ENCODE results near the gene RBM25. TPM values are rescaled to one million over a fixed set of nuclear protein-coding genes. Genes with fewer than 3 reads are reported as not detected.
A peak's percentile ranks its signal among the peaks of the same experiment; 100 is the strongest.

Gene RBM25
- total and polyA plus RNA-seq, 4 donors: 25.2 to 83.9 (median 68.6) TPM

DNA sequence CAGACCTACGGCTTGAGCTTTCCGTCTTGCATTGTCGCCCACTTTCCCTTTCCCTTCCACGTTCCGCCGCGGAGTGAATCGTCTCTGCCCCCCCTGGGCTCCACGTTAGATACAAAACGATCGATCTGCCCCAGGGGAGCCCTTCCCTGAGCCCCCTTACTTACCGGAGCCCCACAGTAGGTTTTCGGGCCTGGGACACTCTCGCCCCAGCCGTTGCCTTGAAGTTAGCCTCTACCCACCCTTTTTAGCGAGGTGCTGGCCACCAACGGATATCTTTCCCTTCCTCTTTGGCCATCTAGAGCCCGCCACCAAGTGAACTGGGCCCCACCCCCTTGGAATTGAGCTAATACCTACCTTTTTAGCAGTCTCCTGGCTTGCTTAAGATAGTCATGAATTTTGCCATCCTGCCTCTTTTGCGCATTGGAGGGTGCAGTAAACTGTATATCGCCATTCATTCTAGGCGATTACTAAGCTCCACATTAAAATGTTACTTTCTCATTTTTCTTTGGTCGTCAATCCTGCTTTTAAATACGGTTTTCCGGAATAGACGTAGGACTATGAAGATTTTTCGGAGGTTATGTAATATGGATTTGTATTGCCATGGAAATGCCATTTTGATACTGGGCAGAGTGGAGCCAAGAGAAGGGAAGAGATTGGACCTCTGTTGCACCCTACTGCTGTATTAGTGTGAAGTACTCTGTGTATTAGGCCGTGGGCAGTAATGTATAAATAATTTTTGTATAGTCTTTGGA is 764 bp downstream of the RBM25 start:
- DNase-seq (peak in 1 of 2 donors; percentile 78), ATAC-seq (ENCODE audit: low FRiP score) (peak; percentile 51)
- Histone ChIP-seq H3K9me3 (ENCODE audit: control insufficient read depth, low read length) (no peaks in the 10 kb centered on the region), H3K4me3 (ENCODE audit: low read length in 2 of 2) (peak overlapping the region; percentile 52 to 60), H3K36me3 (ENCODE audit: control insufficient read depth in 1 of 2, insufficient read depth in 2 of 2, low read length in 1 of 2) (no peaks in the 10 kb centered on the region), H3K27ac (ENCODE audit: low read depth in 1 of 2, low read length in 2 of 2) (peak overlapping the region; percentile 78 to 84), H3K27me3 (ENCODE audit: control insufficient read depth in 1 of 2, insufficient read depth in 2 of 2, low read length in 1 of 2) (no peaks in the 10 kb centered on the region), H3K4me1 (ENCODE audit: control insufficient read depth in 1 of 2, insufficient read depth in 2 of 2, low read length in 2 of 2) (peaks cover 0 to 3% of the 10 kb centered on the region in 2 donors)
- intact Hi-C loops (cut with DNase I): no loop called here
- 0% methylated on average over 27 of the region's 27 CpGs for WGBS, 2 donors

DNA sequence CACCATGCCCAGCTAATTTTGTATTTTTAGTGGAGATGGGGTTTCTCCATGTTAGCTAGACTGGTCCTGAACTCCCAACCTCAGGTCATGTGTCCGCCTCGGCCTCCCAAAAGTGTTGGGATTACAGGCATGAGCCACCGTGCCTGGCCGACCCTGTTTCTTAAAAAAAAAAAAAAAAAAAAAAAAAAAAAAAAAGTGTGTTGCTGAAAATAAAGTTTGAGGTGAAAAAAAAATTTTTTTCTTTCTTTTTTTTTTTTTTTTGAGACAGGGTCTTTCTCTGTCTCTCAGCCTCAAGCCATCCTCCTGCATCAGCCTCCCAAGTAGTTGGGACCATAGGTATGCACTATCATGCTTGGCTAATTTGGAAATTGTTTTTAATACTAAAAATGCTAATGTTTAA is 11.3 kb downstream of the RBM25 start:
- Histone ChIP-seq H3K27ac (ENCODE audit: low read depth in 1 of 2, low read length in 2 of 2) (no peak overlapping the region), H3K36me3 (ENCODE audit: control insufficient read depth in 1 of 2, insufficient read depth in 2 of 2, low read length in 1 of 2) (peaks cover 0 to 5% of the 10 kb centered on the region in 2 donors), H3K27me3 (ENCODE audit: control insufficient read depth in 1 of 2, insufficient read depth in 2 of 2, low read length in 1 of 2) (no peaks in the 10 kb centered on the region), H3K9me3 (ENCODE audit: control insufficient read depth, low read length) (no peaks in the 10 kb centered on the region), H3K4me3 (ENCODE audit: low read length in 2 of 2) (no peak overlapping the region), H3K4me1 (ENCODE audit: control insufficient read depth in 1 of 2, insufficient read depth in 2 of 2, low read length in 2 of 2) (peaks cover 0 to 2% of the 10 kb centered on the region in 2 donors)
- intact Hi-C loops (cut with DNase I): no loop called here
- no peak for DNase-seq
- ATAC-seq (ENCODE audit: low FRiP score): no peak
- 80 to 90% methylated on average over 4 of the region's 4 CpGs for WGBS, 2 donors

DNA sequence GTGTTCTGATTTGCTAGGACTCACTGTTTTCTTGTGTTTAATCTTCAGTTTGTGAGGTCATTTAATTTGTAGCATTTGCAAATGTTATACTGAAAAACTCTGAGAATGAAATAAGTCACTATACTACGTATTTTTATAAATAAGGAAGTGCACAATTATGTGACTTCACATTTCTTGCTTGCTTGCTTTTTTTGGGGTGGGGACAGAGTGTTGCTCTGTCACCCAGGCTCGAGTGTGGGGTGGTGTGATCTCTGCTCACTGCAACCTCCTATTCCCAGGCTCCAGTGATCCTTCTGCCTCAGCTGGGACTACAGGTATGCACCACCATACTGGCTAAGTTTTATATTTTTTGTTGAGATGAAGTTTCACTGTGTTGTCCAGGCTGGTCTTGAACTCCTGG is 32.7 kb downstream of the RBM25 start:
- H3K27me3 ChIP-seq (ENCODE audit: control insufficient read depth in 1 of 2, insufficient read depth in 2 of 2, low read length in 1 of 2): no peaks in the 10 kb centered on the region
- 85 to 91% methylated on average over 2 of the region's 2 CpGs for WGBS, 2 donors
- H3K4me1 ChIP-seq (ENCODE audit: control insufficient read depth in 1 of 2, insufficient read depth in 2 of 2, low read length in 2 of 2): no peaks in the 10 kb centered on the region
- H3K4me3 ChIP-seq (ENCODE audit: low read length in 2 of 2): no peak overlapping the region
- H3K27ac ChIP-seq (ENCODE audit: low read depth in 1 of 2, low read length in 2 of 2): no peak overlapping the region
- H3K9me3 ChIP-seq (ENCODE audit: control insufficient read depth, low read length): no peaks in the 10 kb centered on the region
- DNase-seq: no peak
- intact Hi-C loops (cut with DNase I): no loop called here
- no peak for ATAC-seq (ENCODE audit: low FRiP score)
- H3K36me3 ChIP-seq (ENCODE audit: control insufficient read depth in 1 of 2, insufficient read depth in 2 of 2, low read length in 1 of 2): peaks cover 2 to 10% of the 10 kb centered on the region in 2 donors

DNA sequence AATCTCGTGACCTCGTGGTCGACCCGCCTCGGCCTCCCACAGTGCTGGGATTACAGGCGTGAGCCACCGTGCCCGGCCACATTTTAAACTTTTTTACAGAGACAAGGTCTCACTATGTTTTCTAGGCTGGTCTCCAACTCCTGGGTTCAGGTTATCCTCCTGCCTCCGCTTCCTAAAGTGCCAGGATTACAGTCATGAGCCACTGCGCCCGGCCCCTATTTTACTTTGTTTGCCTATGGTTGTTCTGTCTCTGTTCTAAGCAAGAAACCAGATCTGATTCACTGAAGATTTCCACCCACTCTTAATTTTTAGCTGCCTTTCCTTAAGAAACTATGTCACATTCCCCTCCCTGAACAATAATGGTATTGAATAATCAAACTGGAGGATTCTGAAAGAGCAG is 39.1 kb downstream of the RBM25 start:
- 97% methylated on average over 11 of the region's 11 CpGs for WGBS, 2 donors
- ATAC-seq (ENCODE audit: low FRiP score) (no peak), DNase-seq (no peak)
- Histone ChIP-seq H3K4me3 (ENCODE audit: low read length in 2 of 2) (no peak overlapping the region), H3K9me3 (ENCODE audit: control insufficient read depth, low read length) (no peaks in the 10 kb centered on the region), H3K27me3 (ENCODE audit: control insufficient read depth in 1 of 2, insufficient read depth in 2 of 2, low read length in 1 of 2) (no peaks in the 10 kb centered on the region), H3K27ac (ENCODE audit: low read depth in 1 of 2, low read length in 2 of 2) (no peak overlapping the region), H3K36me3 (ENCODE audit: control insufficient read depth in 1 of 2, insufficient read depth in 2 of 2, low read length in 1 of 2) (peaks cover 0 to 1% of the 10 kb centered on the region in 2 donors), H3K4me1 (ENCODE audit: control insufficient read depth in 1 of 2, insufficient read depth in 2 of 2, low read length in 2 of 2) (no peaks in the 10 kb centered on the region)
- intact Hi-C loops (cut with DNase I): no loop called here

DNA sequence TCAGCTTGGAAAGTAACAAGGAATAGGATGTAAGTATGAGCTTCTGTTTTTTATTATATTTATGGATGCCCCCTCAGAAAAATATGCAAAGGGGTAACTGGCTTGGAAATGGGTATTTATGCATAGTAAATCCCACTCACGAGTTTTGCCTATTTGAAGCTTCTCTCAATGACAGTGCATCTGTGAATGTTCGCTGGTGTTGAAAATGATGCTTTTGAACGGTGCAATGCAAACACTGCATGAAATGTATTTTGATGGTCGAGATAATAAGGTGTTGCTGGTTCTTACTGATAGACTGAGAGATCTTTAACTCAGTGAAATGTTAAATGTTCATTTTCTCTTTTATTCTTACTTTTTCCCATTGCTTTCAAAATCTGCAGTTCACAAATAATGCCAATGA is 42.0 kb downstream of the RBM25 start:
- ATAC-seq (ENCODE audit: low FRiP score) (no peak), DNase-seq (no peak)
- Histone ChIP-seq H3K9me3 (ENCODE audit: control insufficient read depth, low read length) (no peaks in the 10 kb centered on the region), H3K27ac (ENCODE audit: low read depth in 1 of 2, low read length in 2 of 2) (no peak overlapping the region), H3K36me3 (ENCODE audit: control insufficient read depth in 1 of 2, insufficient read depth in 2 of 2, low read length in 1 of 2) (peaks cover 0 to 7% of the 10 kb centered on the region in 2 donors), H3K4me1 (ENCODE audit: control insufficient read depth in 1 of 2, insufficient read depth in 2 of 2, low read length in 2 of 2) (no peaks in the 10 kb centered on the region), H3K4me3 (ENCODE audit: low read length in 2 of 2) (no peak overlapping the region), H3K27me3 (ENCODE audit: control insufficient read depth in 1 of 2, insufficient read depth in 2 of 2, low read length in 1 of 2) (no peaks in the 10 kb centered on the region)
- intact Hi-C loops (cut with DNase I): no loop called here
- 89 to 90% methylated on average over 4 of the region's 4 CpGs for WGBS, 2 donors

DNA sequence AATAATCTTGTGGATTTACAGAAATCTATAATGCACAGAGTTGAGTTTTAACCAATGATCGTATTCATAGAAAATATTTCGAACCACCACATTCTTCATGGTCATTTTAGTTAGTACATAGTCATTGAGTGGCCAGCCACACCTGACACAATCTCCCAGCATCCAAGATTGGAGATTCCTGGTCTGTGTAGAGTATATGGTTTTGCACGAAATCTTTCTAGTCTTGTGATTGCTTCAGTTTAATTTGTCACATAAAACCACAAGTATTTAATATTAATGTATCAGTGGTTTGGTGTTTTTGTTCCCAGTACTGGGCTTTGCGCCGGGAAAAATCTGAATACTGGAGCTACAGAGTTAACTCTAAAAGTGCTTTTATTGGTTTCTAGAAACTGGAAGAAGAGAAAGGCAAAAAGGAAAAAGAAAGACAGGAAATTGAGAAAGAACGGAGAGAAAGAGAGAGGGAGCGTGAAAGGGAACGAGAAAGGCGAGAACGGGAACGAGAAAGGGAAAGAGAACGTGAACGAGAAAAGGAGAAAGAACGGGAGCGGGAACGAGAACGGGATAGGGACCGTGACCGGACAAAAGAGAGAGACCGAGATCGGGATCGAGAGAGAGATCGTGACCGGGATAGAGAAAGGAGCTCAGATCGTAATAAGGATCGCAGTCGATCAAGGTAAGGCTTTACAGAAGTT is 44.6 kb downstream of the RBM25 start:
- 96 to 97% methylated on average over 27 of the region's 27 CpGs for WGBS, 2 donors
- Histone ChIP-seq H3K9me3 (ENCODE audit: control insufficient read depth, low read length) (no peaks in the 10 kb centered on the region), H3K36me3 (ENCODE audit: control insufficient read depth in 1 of 2, insufficient read depth in 2 of 2, low read length in 1 of 2) (peaks cover 0 to 7% of the 10 kb centered on the region in 2 donors), H3K4me3 (ENCODE audit: low read length in 2 of 2) (no peak overlapping the region), H3K27me3 (ENCODE audit: control insufficient read depth in 1 of 2, insufficient read depth in 2 of 2, low read length in 1 of 2) (no peaks in the 10 kb centered on the region), H3K27ac (ENCODE audit: low read depth in 1 of 2, low read length in 2 of 2) (no peak overlapping the region), H3K4me1 (ENCODE audit: control insufficient read depth in 1 of 2, insufficient read depth in 2 of 2, low read length in 2 of 2) (no peaks in the 10 kb centered on the region)
- ATAC-seq (ENCODE audit: low FRiP score): no peak
- DNase-seq: no peak
- intact Hi-C loops (cut with DNase I): no loop called here

DNA sequence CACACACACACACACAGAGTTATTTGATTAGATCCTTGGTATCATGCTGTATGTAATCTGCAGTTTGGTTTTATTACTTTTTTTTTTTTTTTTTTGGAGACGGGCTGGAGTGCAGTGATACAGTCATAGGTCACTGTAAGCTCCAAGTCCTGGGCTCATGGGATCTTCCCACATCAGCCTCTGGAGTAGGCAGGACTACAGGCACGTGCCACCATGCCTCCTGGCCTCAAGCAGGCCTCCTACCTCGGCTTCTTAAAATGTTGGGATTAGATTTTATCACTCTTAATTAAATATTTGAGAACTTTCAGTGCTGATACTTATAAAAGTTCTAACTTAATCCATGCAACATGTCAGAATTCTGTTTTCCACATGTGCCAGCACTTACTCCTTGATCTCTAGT is 46.7 kb downstream of the RBM25 start:
- Histone ChIP-seq H3K4me1 (ENCODE audit: control insufficient read depth in 1 of 2, insufficient read depth in 2 of 2, low read length in 2 of 2) (no peaks in the 10 kb centered on the region), H3K36me3 (ENCODE audit: control insufficient read depth in 1 of 2, insufficient read depth in 2 of 2, low read length in 1 of 2) (peaks cover 3 to 9% of the 10 kb centered on the region in 2 donors), H3K4me3 (ENCODE audit: low read length in 2 of 2) (no peak overlapping the region), H3K9me3 (ENCODE audit: control insufficient read depth, low read length) (no peaks in the 10 kb centered on the region), H3K27me3 (ENCODE audit: control insufficient read depth in 1 of 2, insufficient read depth in 2 of 2, low read length in 1 of 2) (no peaks in the 10 kb centered on the region), H3K27ac (ENCODE audit: low read depth in 1 of 2, low read length in 2 of 2) (no peak overlapping the region)
- no peak for DNase-seq
- intact Hi-C loops (cut with DNase I): no loop called here
- ATAC-seq (ENCODE audit: low FRiP score): no peak
- 83% methylated on average over 3 of the region's 3 CpGs for WGBS, 2 donors

DNA sequence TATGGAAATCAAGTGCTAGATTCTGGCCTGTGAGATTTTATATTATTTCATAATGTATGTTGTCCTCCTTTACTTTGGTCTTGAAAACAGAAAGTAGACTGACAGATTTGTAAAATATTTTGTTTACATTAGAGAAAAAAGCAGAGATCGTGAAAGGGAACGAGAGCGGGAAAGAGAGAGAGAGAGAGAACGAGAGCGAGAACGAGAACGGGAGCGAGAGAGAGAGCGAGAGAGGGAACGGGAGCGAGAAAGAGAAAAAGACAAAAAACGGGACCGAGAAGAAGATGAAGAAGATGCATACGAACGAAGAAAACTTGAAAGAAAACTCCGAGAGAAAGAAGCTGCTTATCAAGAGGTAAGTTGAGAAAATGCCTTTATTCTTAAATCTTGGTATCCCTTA is 47.4 kb downstream of the RBM25 start:
- 90 to 93% methylated on average over 16 of the region's 16 CpGs for WGBS, 2 donors
- peaks cover 4 to 10% of the 10 kb centered on the region in 2 donors for H3K36me3 ChIP-seq (ENCODE audit: control insufficient read depth in 1 of 2, insufficient read depth in 2 of 2, low read length in 1 of 2)
- no peaks in the 10 kb centered on the region for H3K27me3 ChIP-seq (ENCODE audit: control insufficient read depth in 1 of 2, insufficient read depth in 2 of 2, low read length in 1 of 2)
- no peak for ATAC-seq (ENCODE audit: low FRiP score)
- H3K4me3 ChIP-seq (ENCODE audit: low read length in 2 of 2): no peak overlapping the region
- no peaks in the 10 kb centered on the region for H3K4me1 ChIP-seq (ENCODE audit: control insufficient read depth in 1 of 2, insufficient read depth in 2 of 2, low read length in 2 of 2)
- no peak overlapping the region for H3K27ac ChIP-seq (ENCODE audit: low read depth in 1 of 2, low read length in 2 of 2)
- DNase-seq: no peak
- no peaks in the 10 kb centered on the region for H3K9me3 ChIP-seq (ENCODE audit: control insufficient read depth, low read length)
- intact Hi-C loops (cut with DNase I): no loop called here

All from aorta (tissue), 5 donors.